CD14-positive monocyte (primary cell): ENCODE results near the gene MCC. TPM values are rescaled to one million over a fixed set of nuclear protein-coding genes. Genes with fewer than 3 reads are reported as not detected.
A peak's percentile ranks its signal among the peaks of the same experiment; 100 is the strongest.

Source experiments
- DNase-seq, 3 donors: peaks; one replicate each; pipeline ENCODE4 v3.0.0-alpha.2; 2011 to 2022
- H2AFZ ChIP-seq: 2 replicates; pipeline ENCODE4 v1.6.0; 2012; ENCODE audit warnings: mild to moderate bottlenecking, low read depth, low read length, inconsistent platforms; ENCODE audit not compliant: insufficient read depth, poor library complexity, severe bottlenecking
- H3K27ac ChIP-seq, 2 donors: 1 replicate in 1 of 2; 2 replicates in 1 of 2; pipeline ENCODE4 v1.5.1; 2012 to 2013; ENCODE audit warnings: low read length in 2 of 2, control low read depth in 1 of 2, inconsistent platforms in 1 of 2, low read depth in 1 of 2, mild to moderate bottlenecking in 1 of 2
- H3K27me3 ChIP-seq, 2 donors: one replicate each; pipeline versions ENCODE4 v1.6.0 to v1.6.1; 2011 to 2013; ENCODE audit warnings: low read length in 2 of 2; ENCODE audit not compliant: control insufficient read depth in 2 of 2, insufficient read depth in 2 of 2
- H3K36me3 ChIP-seq, 2 donors: replicated peaks in 1 of 2; 1 replicate in 1 of 2; 2 replicates in 1 of 2; pipeline versions ENCODE4 v1.5.1 to v1.6.1; 2012 to 2013; ENCODE audit warnings: low read length in 2 of 2, control low read depth in 1 of 2, inconsistent platforms in 1 of 2, mild to moderate bottlenecking in 1 of 2; ENCODE audit not compliant: insufficient read depth in 2 of 2, control insufficient read depth in 1 of 2
- H3K4me1 ChIP-seq, 2 donors: 1 replicate in 1 of 2; 2 replicates in 1 of 2; pipeline versions ENCODE4 v1.5.1 to v1.6.1; 2012 to 2013; ENCODE audit warnings: low read length in 2 of 2, control low read depth in 1 of 2, inconsistent platforms in 1 of 2, mild to moderate bottlenecking in 1 of 2, moderate library complexity in 1 of 2; ENCODE audit not compliant: insufficient read depth in 2 of 2, control insufficient read depth in 1 of 2
- H3K4me2 ChIP-seq: replicated peaks from 2 replicates; pipeline ENCODE3; 2012; ENCODE audit warnings: low read length, moderate library complexity, mild to moderate bottlenecking; ENCODE audit not compliant: poor library complexity, severe bottlenecking; ENCODE audit errors: extremely low read depth
- H3K4me3 ChIP-seq, 3 experiments: fragments of 200-600 bp in 1 of 3; sonication (generic) in 1 of 3; replicated peaks in 1 of 3; 1 replicate in 2 of 3; 2 replicates in 1 of 3; pipeline ENCODE4 v1.5.1; 2011 to 2013; ENCODE audit warnings: low read length in 3 of 3, mild to moderate bottlenecking in 3 of 3, control low read depth in 2 of 3, low read depth in 2 of 3, inconsistent platforms in 1 of 3, moderate library complexity in 1 of 3
- H3K79me2 ChIP-seq: 2 replicates; pipeline ENCODE4 v1.6.0; 2012; ENCODE audit warnings: mild to moderate bottlenecking, control low read depth, inconsistent platforms, low read length, moderate library complexity; ENCODE audit not compliant: insufficient read depth
- H3K9ac ChIP-seq: 2 replicates; pipeline ENCODE4 v1.6.0; 2017; ENCODE audit warnings: low read length, mild to moderate bottlenecking; ENCODE audit not compliant: insufficient read depth, poor library complexity, severe bottlenecking
- H3K9me3 ChIP-seq, 2 donors: replicated peaks in 1 of 2; 1 replicate in 1 of 2; 2 replicates in 1 of 2; pipeline versions ENCODE4 v1.5.1 to v1.6.1; 2012 to 2013; ENCODE audit warnings: low read length in 2 of 2, control low read depth in 1 of 2; ENCODE audit not compliant: control insufficient read depth in 1 of 2, insufficient read depth in 1 of 2
- H4K20me1 ChIP-seq: 2 replicates; pipeline ENCODE4 v1.6.0; 2012; ENCODE audit warnings: mild to moderate bottlenecking, low read length, control low read depth, moderate library complexity; ENCODE audit not compliant: insufficient read depth
- H3K27ac Mint-ChIP-seq, 7 donors: one replicate each; pipeline ENCODE4 v1.8.0; 2020; ENCODE audit warnings: mild to moderate bottlenecking in 7 of 7, mixed read lengths in 7 of 7, moderate library complexity in 6 of 7, inconsistent platforms in 2 of 7
- H3K27me3 Mint-ChIP-seq, 3 donors: one replicate each; pipeline ENCODE4 v1.8.0; 2021 to 2022; ENCODE audit warnings: low read depth in 3 of 3, mild to moderate bottlenecking in 3 of 3, mixed read lengths in 3 of 3, moderate library complexity in 3 of 3, inconsistent platforms in 1 of 3
- H3K36me3 Mint-ChIP-seq, 2 donors: one replicate each; pipeline ENCODE4 v1.8.0; 2020; ENCODE audit warnings: mixed read lengths in 2 of 2, inconsistent platforms in 1 of 2, mild to moderate bottlenecking in 1 of 2
- H3K4me1 Mint-ChIP-seq: one replicate; pipeline ENCODE4 v1.8.0; 2020; ENCODE audit warnings: mild to moderate bottlenecking, mixed read lengths
- H3K4me3 Mint-ChIP-seq, 2 donors: one replicate each; pipeline ENCODE4 v1.8.0; 2020; ENCODE audit warnings: mild to moderate bottlenecking in 2 of 2, mixed read lengths in 2 of 2, moderate library complexity in 1 of 2
- H3K9me3 Mint-ChIP-seq, 7 donors: one replicate each; pipeline ENCODE4 v1.8.0; 2020 to 2022; ENCODE audit warnings: mixed read lengths in 7 of 7, mild to moderate bottlenecking in 6 of 7, moderate library complexity in 6 of 7, inconsistent platforms in 2 of 7
- CTCF ChIP-seq: fragments of 200-600 bp; IDR thresholded peaks from one replicate; pipeline ENCODE4 v1.8.0; 2022; ENCODE audit warnings: antibody characterized with exemption, mild to moderate bottlenecking
- WGBS: methylation state at CpG from one replicate; pipeline ENCODE4 v1.1.5; 2013; ENCODE audit warnings: missing lambda C conversion rate; ENCODE audit not compliant: insufficient coverage; 5-methylcytosine and 5-hydroxymethylcytosine counted together
- intact Hi-C, 2 donors: fragments of 100-400 bp; cut with micrococcal nuclease; formaldehyde crosslinking; loops; one replicate each; pipeline versions ENCODE4 v1.15.0 to v1.15.1; 2023
- polyA plus RNA-seq, 3 donors: library from polyadenylated mRNA; depleted of rRNA in 1 of 3; unstranded in 2 of 3; stranded (reverse) in 1 of 3; fragments of 300-500 nt in 2 of 3; fragments of >200 nt in 1 of 3; fragmentation: Illumina TruSeq in 2 of 3; gene quantifications; 1 replicate in 2 of 3; 2 replicates in 1 of 3; pipeline ENCODE4 v1.2.3, GENCODE V29; 2012 to 2021

MCC gene
- polyA plus RNA-seq, 3 donors, result 0.09 TPM; not detected in 2

- Histone ChIP-seq H3K79me2 (no peaks in the 10 kb centered on the region), H3K27ac (no peak overlapping the region), H3K4me2 (no peak overlapping the region), H2AFZ (no peak overlapping the region), H4K20me1 (no peaks in the 10 kb centered on the region), H3K27me3 (no peaks in the 10 kb centered on the region), H3K4me3 (no peak overlapping the region), H3K9me3 (no peaks in the 10 kb centered on the region), H3K4me1 (no peaks in the 10 kb centered on the region), H3K9ac (no peak overlapping the region), H3K36me3 (no peaks in the 10 kb centered on the region)
- H3K27me3 Mint-ChIP-seq, result peaks cover 0 to 7% (median 4%) of the 10 kb centered on the region in 3 donors
- no peak overlapping the region for H3K4me3 Mint-ChIP-seq
- H3K36me3 Mint-ChIP-seq, result no peaks in the 10 kb centered on the region
- DNase-seq, result no peak
- H3K4me1 Mint-ChIP-seq, result no peaks in the 10 kb centered on the region
- no peak overlapping the region for H3K27ac Mint-ChIP-seq
- H3K9me3 Mint-ChIP-seq, result peaks cover 0 to 9% (median 2%) of the 10 kb centered on the region in 7 donors
- intact Hi-C loops, result no loop called here
- no CpG with 5 or more reads among the region's 4 CpGs for WGBS
- TF ChIP-seq CTCF, result no peak
Measured at GRCh38 chr5:113142186-113142585, 346.1 kb downstream of the MCC start.

- TF ChIP-seq CTCF, result no peak
- Mint-ChIP-seq H3K4me3 (peak overlapping the region in 1 of 2 donors; percentile 2), H3K9me3 (peaks cover 0 to 9% (median 2%) of the 10 kb centered on the region in 7 donors), H3K36me3 (no peaks in the 10 kb centered on the region), H3K4me1 (no peaks in the 10 kb centered on the region), H3K27ac (peak overlapping the region in 1 of 7 donors; percentile 54), H3K27me3 (peaks cover 0 to 7% (median 6%) of the 10 kb centered on the region in 3 donors)
- no peak overlapping the region for H3K9ac ChIP-seq
- H4K20me1 ChIP-seq, result no peaks in the 10 kb centered on the region
- H3K4me3 ChIP-seq, result no peak overlapping the region
- intact Hi-C loops, result no loop called here
- H2AFZ ChIP-seq, result no peak overlapping the region
- no peaks in the 10 kb centered on the region for H3K36me3 ChIP-seq
- 82% methylated on average over 3 of the region's 9 CpGs for WGBS
- H3K4me2 ChIP-seq, result no peak overlapping the region
- H3K27me3 ChIP-seq, result no peaks in the 10 kb centered on the region
- no peaks in the 10 kb centered on the region for H3K4me1 ChIP-seq
- H3K27ac ChIP-seq, result no peak overlapping the region
- H3K79me2 ChIP-seq, result no peaks in the 10 kb centered on the region
- H3K9me3 ChIP-seq, result no peaks in the 10 kb centered on the region
- DNase-seq, result no peak
Measured at GRCh38 chr5:113140837-113141671, 347.2 kb downstream of the MCC start.
